Measurements from ENCODE around the gene CBARP.

DNA sequence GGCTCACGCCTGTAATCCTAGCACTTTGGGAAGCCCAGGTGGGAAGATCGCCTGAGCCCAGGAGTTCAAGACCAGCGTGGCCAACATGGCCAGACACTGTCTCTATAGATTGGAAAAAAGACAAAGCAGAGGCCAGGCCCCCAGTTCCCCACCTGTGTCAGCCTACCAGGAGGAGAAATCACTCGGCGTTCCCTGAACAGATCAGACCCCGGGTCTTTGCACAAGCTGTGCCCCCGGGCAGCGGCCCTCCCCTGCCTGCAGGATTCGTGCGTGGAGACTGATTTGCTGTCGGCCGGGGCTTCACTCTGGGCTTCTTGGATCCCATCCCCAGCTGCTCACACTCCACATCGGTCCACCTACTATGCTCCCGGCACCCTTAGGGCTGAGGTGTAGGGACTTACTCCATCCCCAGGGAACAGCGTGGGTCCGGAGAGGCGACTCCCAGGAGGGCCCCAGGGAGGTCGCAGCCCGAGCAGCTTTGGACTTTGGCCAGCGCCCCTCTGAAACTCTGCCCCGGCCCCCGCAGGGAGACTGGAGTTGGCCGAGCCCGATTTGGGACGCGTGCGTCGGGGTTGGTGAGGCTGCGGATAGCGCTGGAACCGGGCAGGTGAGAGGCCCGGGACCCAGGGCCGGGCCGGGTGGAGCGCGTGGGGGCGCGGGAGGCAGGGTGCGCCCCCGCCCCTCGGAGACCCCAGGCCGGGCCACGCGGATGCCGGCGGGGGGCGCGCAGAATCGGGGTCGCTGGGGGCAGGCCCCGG lies 47.4 kb upstream of the CBARP start:
- TF ChIP-seq, protein P1, sequence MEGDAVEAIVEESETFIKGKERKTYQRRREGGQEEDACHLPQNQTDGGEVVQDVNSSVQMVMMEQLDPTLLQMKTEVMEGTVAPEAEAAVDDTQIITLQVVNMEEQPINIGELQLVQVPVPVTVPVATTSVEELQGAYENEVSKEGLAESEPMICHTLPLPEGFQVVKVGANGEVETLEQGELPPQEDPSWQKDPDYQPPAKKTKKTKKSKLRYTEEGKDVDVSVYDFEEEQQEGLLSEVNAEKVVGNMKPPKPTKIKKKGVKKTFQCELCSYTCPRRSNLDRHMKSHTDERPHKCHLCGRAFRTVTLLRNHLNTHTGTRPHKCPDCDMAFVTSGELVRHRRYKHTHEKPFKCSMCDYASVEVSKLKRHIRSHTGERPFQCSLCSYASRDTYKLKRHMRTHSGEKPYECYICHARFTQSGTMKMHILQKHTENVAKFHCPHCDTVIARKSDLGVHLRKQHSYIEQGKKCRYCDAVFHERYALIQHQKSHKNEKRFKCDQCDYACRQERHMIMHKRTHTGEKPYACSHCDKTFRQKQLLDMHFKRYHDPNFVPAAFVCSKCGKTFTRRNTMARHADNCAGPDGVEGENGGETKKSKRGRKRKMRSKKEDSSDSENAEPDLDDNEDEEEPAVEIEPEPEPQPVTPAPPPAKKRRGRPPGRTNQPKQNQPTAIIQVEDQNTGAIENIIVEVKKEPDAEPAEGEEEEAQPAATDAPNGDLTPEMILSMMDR (conservative IDR thresholded peaks at IDR 0.05) = no peak
- no peak for TF ChIP-seq EZH2 (IDR thresholded peaks at IDR 0.05; ENCODE audit: low read depth)

Measured in PC-9 (cell line).